ENCODE results near the gene TEKT2.

TEKT2 gene

GRCh38 chr1:36095760-36096405 is 12.0 kb downstream of the TEKT2 start:
- Histone ChIP-seq H3K36me3 (ENCODE audit: control insufficient read depth, insufficient read depth, low read length) (peaks cover 52% of the 10 kb centered on the region), H3K9me3 (ENCODE audit: control insufficient read depth, insufficient read depth, low read depth, low read length) (no peaks in the 10 kb centered on the region), H3K4me3 (ENCODE audit: low read depth, low read length) (no peak overlapping the region), H3K4me1 (ENCODE audit: control insufficient read depth, insufficient read depth, low read length) (peaks cover 8% of the 10 kb centered on the region), H3K27me3 (ENCODE audit: control insufficient read depth, insufficient read depth, low read length) (no peaks in the 10 kb centered on the region), H3K9ac (ENCODE audit: low read length) (no peak overlapping the region), H3K27ac (ENCODE audit: low read depth, low read length) (no peak overlapping the region)

- H3K9me3 ChIP-seq (ENCODE audit: control insufficient read depth, insufficient read depth, low read depth, low read length): no peaks in the 10 kb centered on the region
- peaks cover 8% of the 10 kb centered on the region for H3K4me1 ChIP-seq (ENCODE audit: control insufficient read depth, insufficient read depth, low read length)
- H3K27me3 ChIP-seq (ENCODE audit: control insufficient read depth, insufficient read depth, low read length): no peaks in the 10 kb centered on the region
- no peak overlapping the region for H3K9ac ChIP-seq (ENCODE audit: low read length)
- peaks cover 43% of the 10 kb centered on the region for H3K36me3 ChIP-seq (ENCODE audit: control insufficient read depth, insufficient read depth, low read length)
- H3K4me3 ChIP-seq (ENCODE audit: low read depth, low read length): no peak overlapping the region
- no peak overlapping the region for H3K27ac ChIP-seq (ENCODE audit: low read depth, low read length)
These were observed 12.9 kb downstream of the TEKT2 start for GRCh38 chr1:36096500-36097432.

GRCh38 chr1:36097693-36098585 is 14.0 kb downstream of the TEKT2 start:
- no peak overlapping the region for H3K27ac ChIP-seq (ENCODE audit: low read depth, low read length)

GRCh38 chr1:36098650-36099365 is 14.9 kb downstream of the TEKT2 start:
- H3K27ac ChIP-seq (ENCODE audit: low read depth, low read length): no peak overlapping the region
- no peak overlapping the region for H3K9ac ChIP-seq (ENCODE audit: low read length)
- peaks cover 8% of the 10 kb centered on the region for H3K4me1 ChIP-seq (ENCODE audit: control insufficient read depth, insufficient read depth, low read length)

More at GRCh38 chr1:36097693-36098585, 14.0 kb downstream of the TEKT2 start:
- Histone ChIP-seq H3K4me3 (ENCODE audit: low read depth, low read length) (no peak overlapping the region), H3K4me1 (ENCODE audit: control insufficient read depth, insufficient read depth, low read length) (peaks cover 8% of the 10 kb centered on the region), H3K9ac (ENCODE audit: low read length) (no peak overlapping the region), H3K36me3 (ENCODE audit: control insufficient read depth, insufficient read depth, low read length) (peaks cover 32% of the 10 kb centered on the region), H3K9me3 (ENCODE audit: control insufficient read depth, insufficient read depth, low read depth, low read length) (no peaks in the 10 kb centered on the region), H3K27me3 (ENCODE audit: control insufficient read depth, insufficient read depth, low read length) (no peaks in the 10 kb centered on the region)

GRCh38 chr1:36099681-36100341 is 15.9 kb downstream of the TEKT2 start:
- H3K27ac ChIP-seq (ENCODE audit: low read depth, low read length): no peak overlapping the region
- H3K9me3 ChIP-seq (ENCODE audit: control insufficient read depth, insufficient read depth, low read depth, low read length): no peaks in the 10 kb centered on the region
- peaks cover 13% of the 10 kb centered on the region for H3K36me3 ChIP-seq (ENCODE audit: control insufficient read depth, insufficient read depth, low read length)
- peaks cover 8% of the 10 kb centered on the region for H3K4me1 ChIP-seq (ENCODE audit: control insufficient read depth, insufficient read depth, low read length)
- H3K9ac ChIP-seq (ENCODE audit: low read length): no peak overlapping the region
- H3K4me3 ChIP-seq (ENCODE audit: low read depth, low read length): no peak overlapping the region
- no peaks in the 10 kb centered on the region for H3K27me3 ChIP-seq (ENCODE audit: control insufficient read depth, insufficient read depth, low read length)

More at GRCh38 chr1:36098650-36099365, 14.9 kb downstream of the TEKT2 start:
- no peak overlapping the region for H3K4me3 ChIP-seq (ENCODE audit: low read depth, low read length)
- H3K27me3 ChIP-seq (ENCODE audit: control insufficient read depth, insufficient read depth, low read length): no peaks in the 10 kb centered on the region
- peaks cover 23% of the 10 kb centered on the region for H3K36me3 ChIP-seq (ENCODE audit: control insufficient read depth, insufficient read depth, low read length)
- H3K9me3 ChIP-seq (ENCODE audit: control insufficient read depth, insufficient read depth, low read depth, low read length): no peaks in the 10 kb centered on the region

GRCh38 chr1:36100376-36100775 is 16.5 kb downstream of the TEKT2 start:
- Histone ChIP-seq H3K4me1 (ENCODE audit: control insufficient read depth, insufficient read depth, low read length) (peaks cover 8% of the 10 kb centered on the region), H3K9ac (ENCODE audit: low read length) (no peak overlapping the region), H3K9me3 (ENCODE audit: control insufficient read depth, insufficient read depth, low read depth, low read length) (no peaks in the 10 kb centered on the region), H3K27ac (ENCODE audit: low read depth, low read length) (no peak overlapping the region), H3K4me3 (ENCODE audit: low read depth, low read length) (no peak overlapping the region), H3K36me3 (ENCODE audit: control insufficient read depth, insufficient read depth, low read length) (peaks cover 9% of the 10 kb centered on the region), H3K27me3 (ENCODE audit: control insufficient read depth, insufficient read depth, low read length) (no peaks in the 10 kb centered on the region)

GRCh38 chr1:36101546-36101945 is 17.7 kb downstream of the TEKT2 start:
- Histone ChIP-seq H3K9ac (ENCODE audit: low read length) (no peak overlapping the region), H3K4me3 (ENCODE audit: low read depth, low read length) (no peak overlapping the region), H3K27me3 (ENCODE audit: control insufficient read depth, insufficient read depth, low read length) (no peaks in the 10 kb centered on the region), H3K4me1 (ENCODE audit: control insufficient read depth, insufficient read depth, low read length) (peaks cover 8% of the 10 kb centered on the region), H3K36me3 (ENCODE audit: control insufficient read depth, insufficient read depth, low read length) (no peaks in the 10 kb centered on the region), H3K27ac (ENCODE audit: low read depth, low read length) (no peak overlapping the region), H3K9me3 (ENCODE audit: control insufficient read depth, insufficient read depth, low read depth, low read length) (no peaks in the 10 kb centered on the region)

GRCh38 chr1:36106269-36106668 is 22.4 kb downstream of the TEKT2 start:
- Histone ChIP-seq H3K9me3 (ENCODE audit: control insufficient read depth, insufficient read depth, low read depth, low read length) (no peaks in the 10 kb centered on the region), H3K27me3 (ENCODE audit: control insufficient read depth, insufficient read depth, low read length) (no peaks in the 10 kb centered on the region), H3K27ac (ENCODE audit: low read depth, low read length) (no peak overlapping the region), H3K9ac (ENCODE audit: low read length) (no peak overlapping the region), H3K4me3 (ENCODE audit: low read depth, low read length) (no peak overlapping the region), H3K4me1 (ENCODE audit: control insufficient read depth, insufficient read depth, low read length) (0 out of 2 replicates have a peak, but pooled peaks cover 3% of the 10 kb centered on the region), H3K36me3 (ENCODE audit: control insufficient read depth, insufficient read depth, low read length) (no peaks in the 10 kb centered on the region)

GRCh38 chr1:36107394-36107793 is 23.5 kb downstream of the TEKT2 start:
- no peak overlapping the region for H3K27ac ChIP-seq (ENCODE audit: low read depth, low read length)
- H3K27me3 ChIP-seq (ENCODE audit: control insufficient read depth, insufficient read depth, low read length): no peaks in the 10 kb centered on the region
- H3K4me3 ChIP-seq (ENCODE audit: low read depth, low read length): no peak overlapping the region
- H3K9ac ChIP-seq (ENCODE audit: low read length): no peak overlapping the region
- H3K4me1 ChIP-seq (ENCODE audit: control insufficient read depth, insufficient read depth, low read length): 0 out of 2 replicates have a peak, but pooled peaks cover 3% of the 10 kb centered on the region
- no peaks in the 10 kb centered on the region for H3K36me3 ChIP-seq (ENCODE audit: control insufficient read depth, insufficient read depth, low read length)
- no peaks in the 10 kb centered on the region for H3K9me3 ChIP-seq (ENCODE audit: control insufficient read depth, insufficient read depth, low read depth, low read length)

- Histone ChIP-seq H3K4me3 (ENCODE audit: low read depth, low read length) (no peak overlapping the region), H3K9ac (ENCODE audit: low read length) (no peak overlapping the region), H3K4me1 (ENCODE audit: control insufficient read depth, insufficient read depth, low read length) (0 out of 2 replicates have a peak, but pooled peaks cover 3% of the 10 kb centered on the region), H3K36me3 (ENCODE audit: control insufficient read depth, insufficient read depth, low read length) (no peaks in the 10 kb centered on the region), H3K27me3 (ENCODE audit: control insufficient read depth, insufficient read depth, low read length) (no peaks in the 10 kb centered on the region), H3K27ac (ENCODE audit: low read depth, low read length) (no peak overlapping the region), H3K9me3 (ENCODE audit: control insufficient read depth, insufficient read depth, low read depth, low read length) (no peaks in the 10 kb centered on the region)
These were observed 24.4 kb downstream of the TEKT2 start for GRCh38 chr1:36108314-36108713.
